BE2C (cell line): ENCODE data around the gene C2CD4D.

Source experiments
- DNase-seq: peaks from one replicate; pipeline ENCODE4 v3.0.0-alpha.2; 2020
- H3K27me3 ChIP-seq: fragments of 250-450 bp; sonication (Bioruptor Pico); 2 replicates; pipeline ENCODE4 v1.5.1; 2020; ENCODE audit warnings: mild to moderate bottlenecking
- H3K36me3 ChIP-seq: fragments of 250-450 bp; sonication (Bioruptor Pico); 2 replicates; pipeline ENCODE4 v1.5.1; 2020; ENCODE audit warnings: mild to moderate bottlenecking
- H3K4me1 ChIP-seq: fragments of 250-450 bp; sonication (Bioruptor Pico); 2 replicates; pipeline ENCODE4 v1.5.1; 2020
- H3K4me3 ChIP-seq: 2 replicates; pipeline ENCODE4 v1.5.1; 2011; ENCODE audit warnings: low read depth, low read length
- H3K9me3 ChIP-seq: fragments of 250-450 bp; sonication (Bioruptor Pico); 2 replicates; pipeline ENCODE4 v1.5.1; 2020
- CTCF ChIP-seq: IDR thresholded peaks from 2 replicates; pipeline ENCODE4 v1.5.1; 2012; ENCODE audit warnings: mild to moderate bottlenecking, low read depth, low read length

The C2CD4D gene

DNA sequence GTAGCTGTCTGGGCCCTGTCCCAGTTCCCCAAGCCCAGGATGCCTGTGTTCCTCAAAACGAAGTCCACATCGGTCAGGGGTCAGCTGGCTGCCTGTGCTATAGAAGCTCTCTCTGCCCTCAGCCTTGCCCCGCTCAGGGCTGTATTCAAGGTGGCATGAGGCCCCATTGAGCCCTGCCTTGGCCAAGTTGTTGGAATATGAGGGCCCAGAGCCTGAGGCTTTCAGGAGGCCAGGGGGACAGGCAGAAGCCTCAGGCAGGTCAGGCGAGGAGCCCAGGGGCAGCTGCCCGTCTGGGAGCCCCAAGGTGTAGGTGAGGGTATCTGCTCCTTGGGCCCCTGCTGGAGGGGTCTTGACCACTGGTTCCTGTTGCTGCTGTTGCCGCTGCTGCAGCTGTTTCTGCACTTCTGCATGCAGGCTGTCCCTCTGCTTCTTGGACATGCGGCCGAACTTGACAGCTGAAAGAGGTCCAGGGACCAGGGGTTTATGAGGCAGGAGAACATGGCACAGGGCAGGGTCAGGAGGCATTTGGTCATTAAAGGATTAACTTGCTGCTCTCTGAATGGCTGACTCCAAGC, 24.6 kb downstream of the C2CD4D start:
- TF ChIP-seq CTCF, result no peak
- Histone ChIP-seq H3K4me1 (no peaks in the 10 kb centered on the region; the same call in 1 of the 2 replicates), H3K4me3 (no peak overlapping the region), H3K9me3 (no peaks in the 10 kb centered on the region), H3K27me3 (no peaks in the 10 kb centered on the region), H3K36me3 (no peaks in the 10 kb centered on the region)
- no peak for DNase-seq

- Histone ChIP-seq H3K4me1 (no peaks in the 10 kb centered on the region), H3K9me3 (no peaks in the 10 kb centered on the region), H3K27me3 (no peaks in the 10 kb centered on the region), H3K36me3 (no peaks in the 10 kb centered on the region), H3K4me3 (no peak overlapping the region)
- TF ChIP-seq CTCF, result no peak
- DNase-seq, result no peak
Observed at GRCh38 chr1:151814426-151814825, 25.2 kb downstream of the C2CD4D start.

GRCh38 chr1:151813271-151813977, 26.2 kb downstream of the C2CD4D start:
- no peaks in the 10 kb centered on the region for H3K36me3 ChIP-seq
- H3K4me1 ChIP-seq, result no peaks in the 10 kb centered on the region
- TF ChIP-seq CTCF, result no peak
- no peaks in the 10 kb centered on the region for H3K9me3 ChIP-seq
- no peak overlapping the region for H3K4me3 ChIP-seq
- no peak for DNase-seq
- H3K27me3 ChIP-seq, result no peaks in the 10 kb centered on the region

DNA sequence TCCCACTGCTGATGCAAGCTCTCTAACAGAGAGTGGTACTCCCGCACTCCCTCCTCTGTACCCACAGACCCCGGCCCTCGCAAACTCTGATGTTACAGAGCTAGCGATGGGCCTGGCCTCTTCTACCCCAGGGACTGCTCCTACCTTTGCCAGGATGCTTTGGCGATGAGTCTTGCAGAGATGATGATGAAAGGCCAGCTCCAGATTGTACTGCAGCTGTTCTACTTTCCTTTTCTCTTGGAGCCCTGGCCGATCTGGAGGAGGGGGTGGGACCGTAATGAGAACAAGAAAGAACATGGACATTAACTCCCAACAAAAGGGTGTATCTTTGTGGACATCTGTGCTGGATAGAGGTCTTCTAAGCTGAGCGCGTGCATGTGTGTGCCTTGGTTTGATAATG, 28.4 kb downstream of the C2CD4D start:
- no peaks in the 10 kb centered on the region for H3K9me3 ChIP-seq
- no peak for DNase-seq
- H3K36me3 ChIP-seq, result no peaks in the 10 kb centered on the region
- no peaks in the 10 kb centered on the region for H3K4me1 ChIP-seq
- TF ChIP-seq CTCF, result no peak
- no peaks in the 10 kb centered on the region for H3K27me3 ChIP-seq
- H3K4me3 ChIP-seq, result no peak overlapping the region

GRCh38 chr1:151809985-151810556, 29.5 kb downstream of the C2CD4D start:
- peaks cover 4% of the 10 kb centered on the region; the same call in 1 of the 2 replicates for H3K4me1 ChIP-seq
- H3K4me3 ChIP-seq, result no peak overlapping the region
- H3K36me3 ChIP-seq, result no peaks in the 10 kb centered on the region
- no peaks in the 10 kb centered on the region for H3K9me3 ChIP-seq
- no peak for TF ChIP-seq CTCF
- no peaks in the 10 kb centered on the region for H3K27me3 ChIP-seq
- DNase-seq, result no peak

GRCh38 chr1:151809290-151809984, 30.2 kb downstream of the C2CD4D start:
- Histone ChIP-seq H3K36me3 (no peaks in the 10 kb centered on the region), H3K9me3 (no peaks in the 10 kb centered on the region), H3K27me3 (no peaks in the 10 kb centered on the region), H3K4me1 (peaks cover 4% of the 10 kb centered on the region; the same call in 1 of the 2 replicates), H3K4me3 (no peak overlapping the region)
- no peak for DNase-seq
- no peak for TF ChIP-seq CTCF
